K562 treated with DMSO at 1 percent for 12 hours (cell line): Measurements from ENCODE around the gene IL13RA1. TPM values are rescaled to one million over a fixed set of nuclear protein-coding genes. Genes with fewer than 3 reads are reported as not detected.

Experiments
- total RNA-seq: library from RNA; unstranded; fragments of 300-600 nt; gene quantifications from 2 replicates; pipeline ENCODE4 v1.2.3, GENCODE V29; 2022; ENCODE audit not compliant: insufficient read depth

The IL13RA1 gene
- total RNA-seq: 12.2 and 29.5 TPM in 2 replicates

DNA sequence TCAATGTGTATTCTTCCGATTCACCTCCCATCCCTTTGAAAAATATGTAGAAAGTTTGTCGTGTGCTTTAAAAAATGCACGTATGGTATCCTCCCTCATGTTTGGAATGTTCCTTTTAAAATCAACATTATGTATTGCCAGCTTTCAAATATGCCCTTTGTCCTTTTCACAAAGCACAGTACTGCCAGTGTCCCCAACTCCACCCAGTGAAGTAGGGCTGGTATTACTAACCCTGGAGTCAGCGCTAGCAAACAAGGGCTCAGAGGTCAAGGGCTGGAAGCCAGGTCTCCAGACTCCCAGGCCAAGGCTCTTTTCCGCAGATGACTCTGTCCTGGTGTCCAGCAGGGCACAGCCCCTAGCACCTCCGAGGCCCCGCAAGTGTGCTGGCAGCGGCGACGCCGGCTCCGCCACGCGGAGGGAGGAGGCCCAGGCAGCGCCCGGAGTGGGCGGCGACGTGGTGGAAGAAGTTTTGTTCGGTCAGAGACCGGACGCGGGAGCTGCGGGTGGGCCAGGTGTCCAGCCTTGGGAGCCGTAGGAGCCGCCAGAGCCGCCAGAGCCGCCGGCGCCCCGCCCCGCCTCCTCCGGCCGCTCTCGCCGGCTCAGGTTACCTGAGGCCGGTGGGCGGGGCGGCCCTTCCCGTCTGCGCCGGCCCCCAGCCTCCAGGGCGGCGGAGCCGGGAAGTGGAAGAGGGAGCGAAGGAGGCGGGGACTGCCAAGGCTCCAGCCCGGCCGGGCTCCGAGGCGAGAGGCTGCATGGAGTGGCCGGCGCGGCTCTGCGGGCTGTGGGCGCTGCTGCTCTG lies at the start of gene IL13RA1:
Gene IL13RA1, plus strand, starts transcription at position 720 of the 799 bp plus-strand sequence. Its CDS starts 33 bp downstream, at position 753.

DNA sequence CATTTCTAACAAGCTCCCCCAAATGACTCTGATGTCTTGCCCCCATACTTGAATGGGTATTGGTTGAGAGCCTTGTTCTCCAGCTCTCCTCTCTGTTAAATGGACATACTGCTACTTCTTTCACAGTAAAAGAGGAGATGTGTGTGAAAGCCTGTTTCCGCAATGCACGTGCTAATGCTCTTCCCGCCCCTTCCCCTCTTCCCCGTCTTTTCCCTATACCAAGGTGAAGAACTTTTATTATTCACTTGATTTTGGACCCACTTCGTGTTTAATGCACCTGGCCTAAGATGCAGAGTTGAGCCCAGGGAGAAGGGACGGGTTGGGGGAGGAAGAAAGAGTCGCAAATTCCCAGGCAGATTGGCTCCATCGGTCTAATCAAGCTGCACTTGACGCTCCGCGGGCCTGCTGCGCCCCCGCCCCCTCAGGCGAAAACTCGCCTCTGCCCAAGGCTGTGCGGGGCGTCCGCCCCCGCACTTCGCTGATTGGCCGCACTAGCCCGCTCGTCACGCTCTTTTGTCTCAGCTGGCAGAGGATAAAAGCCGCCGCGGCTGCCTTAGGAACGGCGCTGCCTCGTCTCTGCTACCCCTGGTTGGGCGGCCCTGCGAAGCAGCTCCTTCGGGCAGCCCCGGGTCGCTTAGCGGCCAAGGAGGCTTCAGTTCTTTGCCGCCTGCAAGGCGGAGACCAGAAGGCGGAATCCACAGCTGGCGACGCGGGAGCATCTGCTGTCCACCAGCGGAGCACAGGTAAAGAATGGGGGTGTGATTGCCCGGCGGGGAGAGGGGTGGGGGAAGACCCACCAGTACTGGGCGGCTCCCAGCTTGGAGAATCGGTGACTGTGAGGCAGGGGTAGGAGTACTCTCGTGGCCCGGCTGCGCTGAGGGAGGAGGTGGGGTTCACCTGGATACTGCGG lies 96.1 kb downstream of the IL13RA1 start, which contains the start of gene ZCCHC12:
Gene ZCCHC12, plus strand, starts transcription at position 562 of the 910 bp plus-strand sequence. CDS start 1,421 bp downstream, outside the sequence.

Other genes starting within 250 kb of the IL13RA1 start
- 12.3 and 36.8 TPM in 2 replicates for gene DOCK11, start 231.8 kb upstream of the IL13RA1 start, total RNA-seq
- 0.28 TPM in 1 of 2 replicates, not detected in the other for gene ZCCHC12, start 96.2 kb downstream of the IL13RA1 start, total RNA-seq
- gene LONRF3, start 247.0 kb downstream of the IL13RA1 start, total RNA-seq: 1.7 and 4.4 TPM in 2 replicates